Pons (tissue), 1 donor: ENCODE measurements around the gene TNS2.

Experiments
- DNase-seq: peaks from one replicate; pipeline ENCODE4 v3.0.0-alpha.2; 2016; ENCODE audit warnings: low spot score

Gene TNS2

DNA sequence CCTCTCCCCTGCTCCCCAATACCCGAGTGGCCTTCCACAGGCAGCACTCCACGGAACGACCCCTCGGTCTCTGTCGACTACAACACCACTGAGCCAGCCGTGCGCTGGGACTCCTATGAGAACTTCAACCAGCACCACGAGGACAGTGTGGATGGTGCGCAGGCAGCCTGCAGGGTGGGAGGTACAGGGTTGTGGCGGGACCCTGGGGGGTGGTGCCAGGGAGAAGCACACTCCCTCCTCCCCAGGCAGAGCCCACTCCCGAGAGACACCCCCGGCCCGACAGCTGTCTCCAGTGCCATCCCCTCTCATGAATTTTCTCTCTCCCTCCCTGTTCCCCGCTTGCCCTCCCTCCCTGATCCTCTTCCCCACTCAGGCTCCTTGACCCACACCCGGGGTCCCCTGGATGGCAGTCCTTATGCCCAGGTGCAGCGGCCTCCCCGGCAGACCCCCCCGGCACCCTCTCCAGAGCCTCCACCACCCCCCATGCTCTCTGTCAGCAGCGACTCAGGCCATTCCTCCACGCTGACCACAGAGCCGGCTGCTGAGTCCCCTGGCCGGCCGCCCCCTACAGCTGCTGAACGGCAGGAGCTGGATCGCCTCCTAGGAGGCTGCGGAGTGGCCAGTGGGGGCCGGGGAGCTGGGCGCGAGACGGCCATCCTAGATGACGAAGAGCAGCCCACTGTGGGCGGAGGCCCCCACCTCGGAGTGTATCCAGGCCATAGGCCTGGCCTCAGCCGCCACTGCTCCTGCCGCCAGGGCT is 9.0 kb downstream of the TNS2 start:
- DNase-seq = no peak

DNA sequence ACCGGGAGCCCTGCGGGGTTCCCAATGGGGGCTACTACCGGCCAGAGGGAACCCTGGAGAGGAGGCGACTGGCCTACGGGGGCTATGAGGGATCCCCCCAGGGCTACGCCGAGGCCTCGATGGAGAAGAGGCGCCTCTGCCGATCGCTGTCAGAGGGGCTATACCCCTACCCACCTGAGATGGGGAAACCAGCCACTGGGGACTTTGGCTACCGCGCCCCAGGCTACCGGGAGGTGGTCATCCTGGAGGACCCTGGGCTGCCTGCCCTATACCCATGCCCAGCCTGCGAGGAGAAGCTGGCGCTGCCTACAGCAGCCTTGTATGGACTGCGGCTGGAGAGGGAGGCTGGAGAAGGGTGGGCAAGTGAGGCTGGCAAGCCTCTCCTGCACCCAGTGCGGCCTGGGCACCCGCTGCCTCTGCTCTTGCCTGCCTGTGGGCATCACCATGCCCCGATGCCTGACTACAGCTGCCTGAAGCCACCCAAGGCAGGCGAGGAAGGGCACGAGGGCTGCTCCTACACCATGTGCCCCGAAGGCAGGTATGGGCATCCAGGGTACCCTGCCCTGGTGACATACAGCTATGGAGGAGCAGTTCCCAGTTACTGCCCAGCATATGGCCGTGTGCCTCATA is 9.7 kb downstream of the TNS2 start:
- DNase-seq = no peak

DNA sequence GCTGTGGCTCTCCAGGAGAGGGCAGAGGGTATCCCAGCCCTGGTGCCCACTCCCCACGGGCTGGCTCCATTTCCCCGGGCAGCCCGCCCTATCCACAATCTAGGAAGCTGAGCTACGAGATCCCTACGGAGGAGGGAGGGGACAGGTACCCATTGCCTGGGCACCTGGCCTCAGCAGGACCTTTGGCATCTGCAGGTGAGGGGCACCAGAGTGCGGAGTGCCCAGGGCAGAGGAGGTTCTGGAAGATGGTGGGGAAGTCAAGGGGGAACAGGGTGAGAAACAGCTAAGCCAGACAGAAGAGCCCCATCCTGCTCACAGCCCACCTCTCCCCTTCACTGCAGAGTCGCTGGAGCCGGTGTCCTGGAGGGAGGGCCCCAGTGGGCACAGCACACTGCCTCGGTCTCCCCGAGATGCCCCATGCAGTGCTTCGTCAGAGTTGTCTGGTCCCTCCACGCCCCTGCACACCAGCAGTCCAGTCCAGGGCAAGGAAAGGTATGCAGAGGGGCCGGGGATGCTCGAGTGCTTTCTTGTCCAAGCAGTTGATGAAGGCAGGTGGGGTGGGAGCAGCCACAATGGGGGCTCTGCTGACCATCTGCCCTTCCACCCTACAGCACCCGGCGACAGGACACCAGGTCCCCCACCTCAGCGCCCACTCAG is 10.3 kb downstream of the TNS2 start:
- DNase-seq = no peak

DNA sequence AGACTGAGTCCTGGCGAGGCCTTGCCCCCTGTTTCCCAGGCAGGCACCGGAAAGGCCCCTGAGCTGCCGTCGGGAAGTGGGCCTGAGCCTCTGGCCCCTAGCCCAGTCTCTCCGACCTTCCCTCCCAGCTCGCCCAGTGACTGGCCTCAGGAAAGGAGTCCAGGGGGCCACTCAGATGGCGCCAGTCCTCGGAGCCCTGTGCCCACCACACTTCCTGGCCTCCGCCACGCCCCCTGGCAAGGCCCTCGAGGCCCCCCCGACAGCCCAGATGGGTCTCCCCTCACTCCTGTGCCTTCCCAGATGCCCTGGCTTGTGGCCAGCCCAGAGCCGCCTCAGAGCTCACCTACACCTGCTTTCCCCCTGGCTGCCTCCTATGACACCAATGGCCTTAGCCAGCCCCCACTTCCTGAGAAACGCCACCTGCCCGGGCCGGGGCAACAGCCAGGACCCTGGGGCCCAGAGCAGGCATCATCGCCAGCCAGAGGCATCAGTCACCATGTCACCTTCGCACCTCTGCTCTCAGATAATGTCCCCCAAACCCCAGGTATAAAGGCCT is 10.9 kb downstream of the TNS2 start:
- no peak for DNase-seq

DNA sequence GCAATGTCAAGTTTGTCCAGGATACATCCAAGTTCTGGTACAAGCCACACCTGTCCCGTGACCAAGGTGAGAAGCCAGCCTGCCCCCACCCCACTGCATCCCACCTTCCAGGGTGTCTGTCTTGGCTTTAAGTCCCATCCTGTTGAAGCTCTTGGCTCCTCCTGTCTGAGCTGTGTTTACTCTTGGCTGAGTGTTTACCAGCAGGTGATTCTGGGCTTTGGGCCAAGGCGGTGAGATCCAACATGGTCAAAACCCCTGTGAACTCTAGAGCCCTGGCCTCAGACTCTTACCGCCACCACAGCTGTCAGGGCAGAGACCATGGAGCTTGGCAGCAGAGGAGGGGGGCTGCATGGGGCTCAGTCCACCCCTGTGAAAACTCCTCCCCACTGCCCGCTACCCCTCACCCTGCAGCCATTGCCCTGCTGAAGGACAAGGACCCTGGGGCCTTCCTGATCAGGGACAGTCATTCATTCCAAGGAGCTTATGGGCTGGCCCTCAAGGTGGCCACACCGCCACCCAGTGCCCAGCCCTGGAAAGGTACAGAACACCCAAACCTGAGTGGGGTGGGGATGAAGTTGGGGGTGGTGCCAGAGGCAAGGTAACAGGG is 11.6 kb downstream of the TNS2 start:
- DNase-seq = no peak

DNA sequence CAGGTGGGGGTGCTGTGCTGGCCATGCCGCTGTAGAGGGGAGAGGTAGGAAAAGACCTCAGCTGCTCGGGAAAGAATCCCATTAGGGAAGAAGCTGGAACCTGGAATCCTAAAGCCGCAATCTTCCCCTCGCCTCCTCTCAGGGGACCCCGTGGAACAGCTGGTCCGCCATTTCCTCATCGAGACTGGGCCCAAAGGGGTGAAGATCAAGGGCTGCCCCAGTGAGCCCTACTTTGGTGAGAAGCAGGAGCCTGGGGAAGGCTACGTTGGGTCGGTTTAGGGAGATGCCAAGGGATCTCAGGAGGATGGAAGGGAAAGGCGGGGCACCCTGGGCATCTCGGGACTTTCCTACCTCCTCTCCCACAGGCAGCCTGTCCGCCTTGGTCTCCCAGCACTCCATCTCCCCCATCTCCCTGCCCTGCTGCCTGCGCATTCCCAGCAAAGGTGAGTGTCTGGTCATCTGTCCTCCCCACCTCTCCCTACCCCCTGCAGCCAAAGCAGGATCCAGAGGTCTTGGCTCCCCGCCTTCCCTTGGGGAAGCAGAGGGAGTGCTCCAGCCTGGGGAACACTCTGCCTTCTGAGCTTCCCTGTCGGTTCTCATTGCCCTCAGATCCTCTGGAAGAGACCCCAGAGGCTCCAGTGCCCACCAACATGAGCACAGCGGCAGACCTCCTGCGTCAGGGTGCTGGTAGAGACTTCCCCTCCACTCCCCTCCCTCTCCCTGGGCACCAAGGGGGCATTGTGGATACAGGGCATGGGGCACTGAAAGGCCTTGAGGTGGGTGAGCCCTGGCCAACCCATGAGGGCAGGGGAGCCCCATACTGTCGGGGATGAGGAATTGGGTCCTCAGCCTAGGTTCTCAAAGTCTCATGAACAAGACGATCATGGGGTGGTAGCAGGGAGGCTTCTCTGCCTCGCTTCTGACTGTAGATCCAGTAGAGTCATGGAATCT is 12.4 kb downstream of the TNS2 start:
- DNase-seq = no peak

DNA sequence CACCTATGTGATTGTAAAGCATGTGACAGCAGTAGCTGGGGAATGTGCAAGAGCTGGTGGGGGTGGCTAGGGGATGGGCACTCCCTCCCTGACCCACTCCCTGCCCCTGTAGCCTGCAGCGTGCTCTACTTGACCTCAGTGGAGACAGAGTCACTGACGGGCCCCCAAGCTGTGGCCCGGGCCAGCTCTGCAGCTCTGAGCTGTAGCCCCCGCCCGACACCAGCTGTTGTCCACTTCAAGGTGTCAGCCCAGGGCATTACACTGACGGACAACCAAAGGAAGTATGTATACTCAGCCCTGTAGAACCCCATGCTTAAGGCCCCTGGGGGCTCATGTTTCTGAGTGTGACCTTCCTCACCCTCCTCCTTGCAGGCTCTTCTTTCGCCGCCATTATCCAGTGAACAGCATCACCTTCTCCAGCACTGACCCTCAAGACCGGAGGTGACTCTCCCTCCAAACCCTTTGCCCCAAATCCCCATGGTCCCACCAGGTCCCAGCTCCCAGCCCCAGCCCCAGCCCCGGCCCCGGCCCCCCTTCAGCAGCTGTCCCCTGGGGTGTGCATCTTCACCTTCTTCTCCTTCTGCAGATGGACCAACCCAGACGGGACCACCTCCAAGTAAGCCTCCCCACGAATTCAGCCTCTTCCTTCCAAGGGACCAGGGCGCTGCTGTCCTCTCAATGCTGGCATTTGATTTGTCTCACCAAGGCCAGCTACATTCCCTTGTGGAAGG is 13.3 kb downstream of the TNS2 start:
- DNase-seq = no peak

DNA sequence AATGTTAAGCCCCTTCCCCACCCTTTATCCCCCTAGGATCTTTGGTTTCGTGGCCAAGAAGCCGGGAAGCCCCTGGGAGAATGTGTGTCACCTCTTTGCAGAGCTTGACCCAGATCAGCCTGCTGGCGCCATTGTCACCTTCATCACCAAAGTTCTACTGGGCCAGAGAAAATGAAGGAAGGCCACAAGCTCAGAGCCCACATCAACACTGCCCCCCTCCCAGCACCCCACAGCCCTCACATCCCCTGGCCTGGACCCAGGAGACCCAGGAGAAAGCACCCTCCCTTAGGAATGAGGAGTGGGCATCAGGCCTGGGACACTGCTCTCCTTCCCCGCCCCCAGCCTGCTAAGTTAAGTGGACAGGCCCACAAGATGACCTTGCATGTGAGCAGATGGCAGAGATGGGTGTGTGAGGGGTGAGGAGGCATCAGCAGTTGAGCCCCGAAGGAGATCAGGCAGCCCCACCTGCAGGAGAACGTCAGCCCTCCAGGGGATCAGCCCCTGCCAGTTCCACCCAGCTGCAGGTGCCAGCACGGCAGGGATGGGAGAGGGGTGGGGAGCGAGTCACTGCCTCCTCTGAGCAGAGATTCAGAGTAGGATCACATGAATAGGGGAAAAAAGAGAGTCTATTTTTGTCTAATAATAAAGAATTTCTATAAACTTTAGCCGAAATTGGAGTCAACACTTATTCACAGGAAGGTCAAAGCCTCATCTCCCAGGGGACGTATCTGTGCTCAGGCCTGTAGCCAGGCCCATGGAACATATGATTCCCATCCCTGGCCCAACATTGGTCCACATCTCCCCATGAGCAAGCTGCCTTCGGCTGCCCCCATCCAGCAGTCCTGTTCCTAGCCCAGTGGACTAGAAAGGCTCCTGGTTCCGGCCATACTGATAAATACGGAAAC is 14.1 kb downstream of the TNS2 start:
- no peak for DNase-seq

DNA sequence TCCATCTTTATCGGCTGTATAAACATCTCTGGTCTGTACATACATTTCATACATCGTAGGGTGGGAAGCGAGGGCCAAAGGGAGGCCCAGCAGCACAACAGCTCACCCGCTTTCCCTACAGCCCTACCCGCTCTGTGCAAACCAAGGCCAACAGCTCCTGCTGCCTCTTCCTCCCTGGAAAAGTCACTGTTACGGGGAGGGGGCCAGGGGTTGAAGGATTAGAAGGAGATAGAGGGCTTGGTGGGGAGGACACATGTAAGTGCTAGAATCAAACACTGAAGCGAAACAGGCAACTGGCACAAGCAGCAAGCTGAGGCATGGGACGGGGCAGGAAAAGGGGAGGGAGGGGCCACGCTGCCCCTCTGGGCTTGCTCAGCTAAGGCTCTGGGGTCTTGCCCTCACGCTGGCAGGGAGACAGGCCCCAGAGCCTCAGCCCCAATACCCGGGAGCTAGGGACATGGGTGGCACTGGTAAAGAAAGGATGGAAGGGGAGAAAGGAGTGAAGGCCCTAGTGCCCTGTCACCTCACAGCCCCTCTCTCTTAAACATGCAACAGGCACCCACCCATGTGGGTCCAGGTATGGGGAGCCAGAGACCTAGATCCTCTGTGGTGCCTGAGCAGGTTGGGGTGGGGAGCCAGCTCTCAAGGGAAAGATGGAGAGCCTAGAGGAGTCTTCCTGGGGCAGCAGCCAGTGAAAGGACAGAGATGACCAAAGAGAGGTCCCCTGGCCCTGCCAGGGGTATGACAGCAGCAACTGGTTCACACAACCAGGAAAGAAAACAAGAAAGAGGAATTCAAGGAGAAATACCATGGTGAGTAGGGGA is 15.0 kb downstream of the TNS2 start:
- no peak for DNase-seq

DNA sequence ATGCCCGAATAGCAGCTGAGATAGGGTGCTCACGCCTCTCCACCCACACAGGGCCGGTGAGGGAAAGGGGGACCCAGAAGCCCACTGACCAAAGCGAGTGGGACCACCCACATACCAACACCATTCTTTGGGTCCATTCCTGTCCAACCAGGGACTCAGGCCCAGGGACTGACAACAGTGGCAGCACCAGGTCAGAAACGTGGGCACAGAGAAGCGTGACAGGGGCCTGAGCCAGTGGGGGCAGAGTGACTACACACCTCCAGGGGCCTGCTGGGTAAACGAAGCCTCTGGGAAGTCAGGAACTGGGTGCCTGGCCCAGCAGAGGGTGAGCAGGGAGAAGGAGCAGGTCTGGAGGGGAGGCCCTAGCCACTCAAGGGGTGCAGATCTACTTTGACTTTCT is 15.6 kb downstream of the TNS2 start:
- no peak for DNase-seq

DNA sequence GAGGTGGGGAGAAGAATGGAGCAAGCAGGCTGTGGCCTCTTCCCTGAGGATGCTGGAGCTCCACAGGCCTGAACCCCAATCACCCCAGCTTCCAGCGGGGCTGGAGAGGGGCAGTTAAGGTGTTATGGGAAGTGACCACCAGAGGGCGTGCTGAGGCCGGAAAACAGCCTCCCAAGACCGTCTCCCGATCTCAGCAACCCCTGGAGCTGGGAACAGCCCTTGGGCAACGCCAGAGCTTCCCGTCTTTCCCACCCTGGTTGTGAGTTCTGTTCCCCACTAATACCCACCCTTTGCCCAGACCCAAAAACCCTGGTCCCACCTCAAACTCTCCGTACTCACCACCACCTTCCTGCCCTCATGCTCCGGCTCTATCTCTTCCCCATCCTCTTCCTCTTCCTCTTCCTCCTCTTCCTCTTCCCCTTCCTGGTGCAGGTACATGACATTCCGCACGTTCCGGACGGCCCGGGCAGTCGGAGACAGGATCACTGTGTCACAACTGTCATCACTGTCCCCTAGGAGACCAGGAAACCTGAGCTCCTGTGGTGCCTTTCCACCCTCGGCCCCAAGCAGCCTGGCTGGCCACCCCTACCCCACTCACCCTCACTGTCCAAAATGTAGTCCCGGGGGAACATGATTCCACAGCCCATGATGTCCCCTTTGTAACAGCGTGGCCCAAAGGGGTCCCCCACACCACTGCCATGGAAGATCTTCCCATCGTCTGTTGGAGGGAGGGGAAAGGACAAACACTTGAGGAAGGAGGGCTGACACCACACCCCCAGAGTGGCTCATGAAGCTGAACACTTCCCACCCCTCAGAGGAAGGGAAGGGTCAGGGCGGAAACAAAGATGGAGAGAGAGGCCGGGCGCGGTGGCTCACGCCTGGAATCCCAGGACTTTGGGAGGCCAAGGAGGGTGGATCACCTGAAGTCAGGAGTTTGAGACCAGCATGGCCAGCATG is 16.4 kb downstream of the TNS2 start:
- DNase-seq = peak; percentile 65

DNA sequence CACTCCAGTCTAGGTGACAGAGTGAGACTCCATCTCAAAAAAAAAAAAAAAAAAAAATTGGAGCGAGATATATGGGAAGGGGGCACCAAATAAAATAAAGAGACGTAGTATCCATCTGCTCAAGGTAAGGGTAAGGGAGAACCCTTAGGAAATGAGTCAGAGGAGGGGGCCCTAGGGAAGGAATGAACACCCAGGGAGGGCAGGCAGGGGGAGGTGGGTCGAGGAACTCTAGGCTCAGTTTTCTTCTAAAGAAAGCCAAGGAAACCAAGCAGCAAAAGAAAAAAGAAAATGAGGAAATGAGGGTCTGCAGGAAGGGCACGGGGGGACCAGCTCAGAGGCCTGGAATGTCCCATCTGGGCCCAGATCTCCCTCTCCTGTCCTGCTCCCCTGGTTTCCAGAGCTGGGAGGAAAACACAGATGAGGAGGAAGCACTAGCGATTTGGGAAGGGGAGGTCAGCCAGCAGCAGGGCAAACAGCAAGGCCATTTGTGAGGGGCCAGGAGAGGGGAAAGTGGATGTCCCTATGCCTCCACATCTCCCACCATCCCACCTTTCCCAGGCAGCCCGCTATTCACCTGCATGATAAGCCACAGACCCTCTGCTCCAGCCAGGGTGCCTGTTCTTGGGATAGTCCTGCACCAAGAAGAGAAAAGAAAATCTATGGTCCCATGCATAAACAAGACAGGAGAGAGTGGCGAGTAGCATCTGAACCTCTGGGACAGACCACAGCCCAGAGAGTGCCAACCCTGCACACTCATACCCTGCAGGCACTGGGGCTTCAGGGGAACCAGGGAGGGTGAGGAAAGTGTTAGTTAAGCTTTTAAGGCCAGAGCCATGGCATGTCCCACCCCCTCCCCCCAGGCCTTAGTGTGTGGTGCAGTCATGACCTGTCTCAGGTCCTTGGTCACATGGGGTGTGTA is 17.5 kb downstream of the TNS2 start:
- DNase-seq = no peak

DNA sequence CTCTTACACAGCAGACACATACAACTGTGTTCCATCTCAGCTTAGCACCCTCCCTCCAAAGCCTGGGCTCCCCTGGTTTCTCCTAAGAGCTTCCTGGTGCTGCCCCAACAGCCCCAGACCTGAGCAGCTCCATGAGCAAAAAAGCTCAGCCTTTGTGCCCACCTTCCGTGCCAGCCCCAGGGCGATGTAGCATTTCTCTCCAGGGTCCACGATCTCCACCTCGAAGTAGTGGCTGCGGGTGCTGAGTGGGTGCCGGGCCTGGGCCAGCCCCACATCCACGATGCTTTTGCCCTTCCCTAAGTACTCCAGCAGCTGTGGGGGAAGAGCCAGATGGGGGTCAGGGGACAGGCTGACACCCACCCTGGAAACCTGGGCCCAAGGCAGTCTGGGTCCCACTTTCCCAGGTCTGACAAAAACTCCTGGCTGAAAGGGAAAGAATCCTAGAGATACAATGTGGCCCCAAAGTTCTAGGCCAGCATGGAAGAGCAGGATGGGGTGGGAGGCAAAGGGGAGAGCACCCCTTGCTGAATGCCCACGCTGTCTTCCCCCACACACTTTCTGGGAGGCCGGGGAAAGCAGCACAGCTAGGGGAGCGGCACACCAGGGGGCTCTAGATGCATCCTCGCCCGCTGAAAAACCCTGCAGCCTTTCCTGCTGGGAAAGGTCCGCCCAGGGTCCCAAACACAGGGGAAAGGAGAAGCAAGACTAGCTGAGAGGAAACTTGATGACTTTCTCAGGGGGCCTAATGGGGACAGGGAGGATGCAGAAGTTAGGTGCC is 18.3 kb downstream of the TNS2 start:
- DNase-seq = no peak

DNA sequence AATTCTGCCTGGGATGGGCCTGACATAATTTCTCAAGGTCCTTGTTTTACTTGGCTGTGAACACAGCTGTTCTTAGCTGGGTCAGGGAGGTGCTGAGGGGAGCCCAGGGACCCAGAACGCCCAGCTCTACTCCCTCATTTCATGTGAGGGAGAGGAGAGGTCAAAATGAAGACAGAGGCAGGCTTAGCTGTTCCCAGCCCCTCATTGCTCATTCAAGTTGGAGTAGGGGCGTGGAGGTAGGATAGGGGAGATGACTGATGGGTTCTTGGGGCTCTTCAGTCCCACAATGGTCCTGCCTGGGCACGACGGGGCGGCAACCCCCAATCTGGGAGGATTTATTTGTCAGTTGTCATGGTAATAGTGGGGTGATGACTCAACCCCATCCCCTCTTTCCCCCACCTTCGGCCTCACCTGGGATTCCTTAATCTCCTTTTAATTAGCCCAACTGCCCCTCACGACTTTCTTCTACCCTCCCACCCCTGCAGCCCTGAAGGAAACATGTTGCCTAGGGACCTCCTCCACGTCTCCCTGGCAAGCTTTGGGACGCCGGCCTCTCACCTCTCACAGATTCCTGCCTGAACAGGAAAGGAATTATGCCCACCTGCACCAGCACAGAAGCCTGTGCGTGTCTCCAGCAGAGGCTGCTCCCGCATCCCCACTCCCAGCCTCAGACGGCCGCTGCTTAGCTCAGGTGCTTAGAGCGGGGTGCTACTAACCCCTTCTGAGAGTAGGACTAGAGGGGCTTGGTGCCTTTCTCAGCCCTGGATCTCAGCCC is 19.1 kb downstream of the TNS2 start:
- DNase-seq = no peak
